GM21381 (cell line): Measurements from ENCODE around the gene VGLL4.

Source experiments
- ATAC-seq: cut with Tn5 transposase; IDR thresholded peaks from one replicate; pipeline ENCODE4 v1.9.1; 2021; ENCODE audit warnings: mild to moderate bottlenecking, moderate library complexity; ENCODE audit not compliant: unreplicated experiment

The VGLL4 gene

DNA sequence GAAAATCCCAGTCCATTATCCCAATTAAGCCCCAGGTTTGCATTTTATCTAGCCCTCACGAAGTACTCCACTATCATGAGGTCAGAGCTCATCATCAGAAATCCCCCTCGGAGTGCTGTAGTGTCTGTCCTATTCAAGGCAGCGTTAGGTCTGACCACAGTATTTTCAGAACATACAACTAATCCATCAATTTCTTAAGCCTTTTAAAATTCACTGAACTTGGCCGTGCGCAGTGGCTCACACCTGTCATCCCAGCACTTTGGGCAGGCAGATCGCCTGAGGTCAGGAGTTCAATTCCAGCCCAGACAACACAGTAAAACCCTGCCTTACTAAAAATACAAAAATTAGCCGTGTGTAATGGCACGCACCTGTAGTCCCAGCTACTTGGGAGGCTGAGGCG, 11.9 kb downstream of the VGLL4 start:
- no peak for ATAC-seq

DNA sequence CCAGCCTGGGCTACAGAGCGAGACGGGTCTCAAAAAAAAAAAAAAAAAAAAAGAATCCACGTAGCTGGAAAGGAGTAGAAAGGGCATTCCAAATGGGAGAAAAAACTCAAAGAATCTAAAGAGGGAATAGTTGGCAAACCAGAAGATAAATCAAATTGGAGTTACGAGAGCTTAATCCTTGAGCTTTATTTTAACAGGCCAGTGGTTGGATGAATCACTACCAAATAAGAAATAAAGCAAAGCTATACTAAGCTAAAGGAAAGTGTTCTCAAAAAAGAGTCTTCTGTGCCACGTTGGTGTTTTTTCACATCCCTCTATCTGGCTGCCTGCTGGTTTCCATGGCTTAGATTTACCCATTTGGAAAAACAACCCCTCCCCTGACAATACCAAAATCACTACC, 14.0 kb downstream of the VGLL4 start:
- no peak for ATAC-seq

DNA sequence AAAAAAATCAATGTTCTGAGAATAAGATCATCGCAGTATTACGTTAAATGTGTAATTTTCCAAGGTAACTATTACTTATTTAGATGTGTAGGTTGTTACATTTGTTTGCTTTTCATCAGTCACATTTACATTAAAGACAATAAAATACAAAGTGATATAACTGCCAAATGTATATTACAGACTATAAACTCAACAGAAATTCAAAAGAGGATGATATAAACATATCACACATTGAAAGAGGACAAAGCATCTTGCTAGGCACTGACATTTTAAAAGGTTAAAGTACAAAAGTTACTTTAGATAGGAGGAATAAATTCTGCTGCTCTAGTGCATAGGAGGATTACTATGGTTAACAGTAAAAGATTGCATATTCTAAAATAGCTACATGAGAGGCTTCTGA, 16.1 kb downstream of the VGLL4 start:
- no peak for ATAC-seq

DNA sequence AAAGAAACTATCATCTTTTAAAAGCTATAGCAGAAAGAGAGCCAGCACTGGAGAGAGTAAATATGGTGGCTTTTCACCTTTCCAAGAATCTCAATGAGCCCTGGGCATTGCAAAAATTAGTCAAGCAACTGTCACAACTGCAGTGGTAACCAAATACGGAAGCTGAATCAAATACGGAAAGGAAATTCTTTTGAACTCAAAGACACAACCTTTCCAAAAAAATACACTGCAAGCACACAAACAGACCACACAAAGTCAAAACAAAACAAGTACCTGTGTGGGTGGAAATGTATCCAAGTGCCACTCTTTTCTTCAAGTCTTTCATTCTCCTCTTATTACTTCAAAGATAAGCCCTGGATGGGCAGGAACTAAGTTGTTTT, 17.6 kb downstream of the VGLL4 start:
- peak; percentile 49 for ATAC-seq

DNA sequence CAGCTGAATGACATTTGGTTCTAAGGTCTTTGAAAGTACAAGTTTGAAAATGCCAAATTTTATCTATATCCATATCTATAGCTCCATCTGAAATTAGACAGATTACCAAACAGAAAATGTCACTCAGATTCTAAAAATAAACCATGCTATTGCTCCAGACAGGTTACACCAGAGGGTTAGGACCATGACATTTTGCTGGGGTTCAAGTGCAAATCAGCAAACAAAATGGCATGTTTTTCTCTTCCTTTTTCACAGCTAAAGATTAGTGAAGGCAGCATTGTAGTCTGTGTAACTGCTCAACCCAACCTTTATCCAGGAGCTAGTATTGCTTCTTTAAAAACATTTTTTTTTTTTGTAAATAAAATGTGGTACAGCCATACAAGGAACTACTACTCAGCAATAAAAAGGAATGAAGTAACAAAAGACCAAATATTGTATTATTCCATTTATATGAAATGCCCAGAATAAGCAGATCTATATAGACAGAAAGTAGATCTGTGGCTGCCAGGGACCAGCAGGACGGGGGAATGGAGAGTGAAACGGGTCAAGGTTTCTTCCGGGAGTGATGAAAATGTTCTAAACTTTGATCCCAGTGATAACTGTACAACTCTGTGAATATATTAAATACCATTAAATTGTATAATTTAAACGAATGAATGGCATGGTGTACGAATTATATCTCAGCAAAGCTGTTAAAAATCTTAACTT, 18.2 kb downstream of the VGLL4 start:
- ATAC-seq, result no peak

DNA sequence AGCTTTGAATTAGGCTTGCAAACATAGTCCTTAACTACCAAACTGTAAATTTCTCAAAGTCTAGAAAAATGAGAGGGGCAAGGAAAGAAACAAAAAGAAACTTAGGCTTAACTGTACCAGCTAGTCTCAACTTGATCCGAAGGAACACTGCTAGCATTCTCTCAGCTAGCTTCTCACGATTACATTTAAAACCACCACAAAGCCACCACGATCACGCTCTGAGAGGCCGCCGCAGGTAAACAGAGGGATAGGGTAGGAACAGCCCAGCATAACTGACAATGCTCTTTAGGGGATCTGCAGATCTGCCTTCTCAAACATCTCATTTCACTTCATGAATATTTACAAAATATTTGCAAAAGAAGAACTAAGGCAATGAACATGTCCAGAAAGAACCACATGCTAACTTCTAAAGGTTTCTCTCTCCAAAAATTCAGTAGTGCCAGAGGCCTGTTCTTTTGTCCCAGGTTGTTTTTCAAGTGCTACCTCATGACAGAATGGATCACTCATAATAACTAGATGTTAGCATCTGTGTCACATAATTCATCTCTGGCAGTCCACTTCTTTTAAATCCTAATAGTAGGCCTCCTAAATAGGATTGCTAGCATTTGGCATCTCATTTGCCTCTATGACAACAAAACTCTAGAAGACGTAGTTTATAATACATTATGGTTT, 18.9 kb downstream of the VGLL4 start:
- ATAC-seq, result no peak

DNA sequence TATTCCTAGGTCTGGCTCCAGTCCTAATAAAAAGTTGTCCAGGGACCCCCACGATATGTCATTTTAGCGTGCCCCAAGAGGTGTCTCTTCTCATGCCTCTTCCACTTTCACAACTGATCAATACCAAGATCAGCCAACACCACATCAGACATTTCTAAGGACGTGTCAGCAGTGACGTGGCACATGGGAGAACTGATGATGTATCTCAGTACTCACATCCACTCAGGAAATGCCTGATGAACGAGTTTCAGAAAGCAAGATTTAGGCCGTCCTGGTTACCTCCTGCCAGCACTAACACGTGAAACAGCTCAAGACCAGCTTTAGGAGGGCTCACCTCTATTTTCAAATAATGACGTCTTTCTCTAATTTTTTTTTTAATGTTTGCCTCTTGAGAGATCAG, 19.6 kb downstream of the VGLL4 start:
- ATAC-seq, result no peak

DNA sequence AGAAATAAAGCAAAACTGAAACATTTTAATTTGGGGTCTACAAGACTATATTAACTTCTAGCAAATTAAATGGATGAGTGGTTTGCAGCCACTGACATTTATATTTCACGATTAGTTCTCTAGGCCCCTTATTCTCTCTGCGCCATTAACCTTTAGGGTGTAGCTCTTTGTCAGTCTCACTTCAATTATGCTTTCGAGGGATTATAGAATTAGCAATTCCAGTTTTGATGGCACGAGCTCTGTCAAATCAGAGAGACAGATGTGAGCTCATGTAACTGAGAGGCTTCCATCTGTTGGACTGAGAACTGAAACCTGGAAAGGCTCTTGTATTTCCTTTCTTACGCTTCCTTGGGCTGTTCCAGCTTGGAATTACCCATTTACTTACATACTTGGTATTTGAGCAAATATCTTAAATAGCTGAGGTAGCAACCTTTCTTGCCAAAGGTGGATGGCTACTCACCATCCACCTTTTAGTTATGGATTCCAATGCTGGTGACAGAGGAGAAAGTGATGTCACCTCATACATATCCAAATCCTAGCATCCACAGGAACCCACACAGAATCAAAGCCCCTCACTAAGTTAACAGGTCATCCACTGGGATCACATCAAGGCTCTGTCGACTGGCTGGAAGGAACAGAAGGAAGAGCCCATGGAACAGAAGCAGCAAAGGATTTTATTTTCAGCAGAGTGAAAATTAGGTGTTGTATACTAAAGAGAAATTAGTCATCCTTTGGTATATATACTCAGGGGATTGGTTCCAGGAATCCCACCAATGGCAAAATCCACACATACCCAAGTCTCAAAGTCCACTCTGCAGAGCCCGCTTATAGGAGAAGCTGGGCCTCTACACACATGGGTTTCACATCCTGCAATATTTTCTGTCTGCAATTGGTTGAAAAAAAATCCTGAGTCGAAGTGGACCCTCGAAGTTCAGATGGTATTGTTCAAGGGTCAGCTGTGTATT, 20.8 kb downstream of the VGLL4 start:
- ATAC-seq, result no peak

DNA sequence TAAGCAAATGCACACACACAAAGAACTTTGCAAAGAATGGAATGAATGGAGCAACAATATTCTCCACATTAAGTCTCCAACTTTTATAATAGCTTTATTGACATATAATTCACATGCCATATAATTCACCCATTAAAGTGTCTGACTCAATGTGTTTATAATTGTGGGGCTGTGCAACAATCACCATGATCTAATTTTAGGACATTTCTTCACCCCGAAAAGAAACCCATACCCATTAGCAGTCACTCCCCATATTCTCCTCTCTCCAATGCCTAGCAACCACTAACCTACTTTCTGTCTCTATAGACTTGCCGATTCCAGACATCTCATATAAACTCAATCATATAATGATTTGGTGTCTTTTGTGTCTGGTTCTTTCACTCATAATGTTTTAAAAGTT, 22.6 kb downstream of the VGLL4 start:
- ATAC-seq, result no peak

DNA sequence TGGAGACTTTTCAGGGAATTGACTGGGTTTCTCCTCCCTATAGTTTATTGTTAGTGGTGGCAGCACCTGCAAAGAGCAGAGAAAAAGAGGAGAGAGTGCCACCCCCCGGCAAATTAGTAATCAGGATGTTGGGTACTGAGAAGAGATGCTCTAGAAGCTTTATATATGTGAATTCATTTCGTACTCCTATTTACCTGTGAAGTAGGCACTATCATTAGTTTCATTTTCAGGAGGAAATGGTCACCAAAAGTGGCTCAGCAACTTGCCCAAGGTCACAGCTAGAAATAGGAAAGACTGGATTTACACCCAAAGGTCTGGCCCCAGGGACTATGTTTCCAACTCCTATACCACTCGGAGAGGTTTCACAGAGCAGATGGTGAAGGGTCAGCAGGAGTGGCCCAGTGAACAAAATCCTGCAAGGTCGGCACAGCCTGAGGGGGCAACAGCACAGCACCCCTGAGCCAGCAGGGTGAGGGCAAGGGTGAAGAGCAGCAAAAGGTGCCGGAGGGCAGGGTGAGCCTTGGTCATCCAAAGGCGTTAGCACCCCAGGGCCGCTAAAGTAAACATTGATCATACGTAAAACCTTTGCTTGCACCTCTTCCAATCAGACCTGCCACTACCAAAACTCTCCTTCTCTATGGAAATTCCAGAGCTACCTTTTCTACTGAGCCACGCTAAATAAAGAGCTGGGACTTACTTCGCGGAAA, 23.6 kb downstream of the VGLL4 start:
- no peak for ATAC-seq

DNA sequence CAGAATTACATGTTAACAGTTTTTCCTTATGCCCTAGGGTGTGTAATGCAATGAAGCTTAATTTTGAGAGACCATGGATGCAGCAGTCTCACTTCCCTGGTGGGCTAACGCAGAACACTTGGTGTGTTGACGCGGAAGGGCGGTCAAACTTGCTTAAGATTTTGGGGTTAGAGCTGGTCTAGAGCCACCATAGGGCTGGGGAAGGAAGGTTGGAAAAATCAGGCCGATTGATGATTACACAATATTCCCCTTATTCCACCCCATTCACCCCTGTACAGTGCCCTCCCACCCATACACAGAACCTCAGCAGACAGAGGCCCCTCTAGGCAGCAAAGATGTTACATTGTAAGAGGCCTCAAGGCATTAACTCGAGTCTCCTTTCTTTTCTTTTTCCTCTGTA, 24.3 kb downstream of the VGLL4 start:
- no peak for ATAC-seq

DNA sequence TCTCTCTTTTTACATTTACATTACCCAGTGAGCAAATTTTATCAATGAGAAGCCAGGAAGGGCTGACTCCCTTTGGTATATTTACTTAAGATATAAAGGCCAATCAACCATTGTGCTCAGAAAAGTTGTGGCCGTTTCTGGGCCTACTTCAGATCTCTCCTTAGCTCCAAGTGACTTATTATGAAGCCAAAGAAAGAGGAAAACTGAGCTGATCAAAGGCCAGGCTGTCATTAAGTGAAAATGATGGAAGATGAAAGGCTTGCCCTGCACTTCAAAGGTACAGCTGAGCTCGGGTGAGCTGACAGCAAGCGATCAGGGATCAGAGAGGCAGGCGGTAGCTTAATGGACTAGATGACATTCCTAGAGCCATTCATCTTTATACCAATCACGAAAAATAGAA, 24.8 kb downstream of the VGLL4 start:
- no peak for ATAC-seq

DNA sequence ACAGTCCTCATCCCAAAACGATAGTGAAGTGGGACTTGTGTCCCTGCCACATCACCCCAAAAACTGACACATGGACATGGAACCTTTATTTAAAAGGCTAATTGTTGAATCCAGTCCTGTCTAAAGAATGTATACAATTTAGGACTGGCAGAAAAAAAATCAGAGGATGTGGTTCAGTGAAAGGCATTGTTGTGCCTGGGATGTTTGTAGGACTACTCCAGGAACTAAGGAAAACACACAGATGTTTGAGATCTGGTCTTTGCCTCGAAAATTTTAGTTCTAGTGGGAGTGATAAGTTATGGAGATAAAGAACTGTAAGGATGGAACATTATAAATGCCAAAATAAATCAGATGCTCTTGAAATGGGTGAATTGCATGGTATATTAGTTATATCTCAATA, 27.2 kb downstream of the VGLL4 start:
- no peak for ATAC-seq

DNA sequence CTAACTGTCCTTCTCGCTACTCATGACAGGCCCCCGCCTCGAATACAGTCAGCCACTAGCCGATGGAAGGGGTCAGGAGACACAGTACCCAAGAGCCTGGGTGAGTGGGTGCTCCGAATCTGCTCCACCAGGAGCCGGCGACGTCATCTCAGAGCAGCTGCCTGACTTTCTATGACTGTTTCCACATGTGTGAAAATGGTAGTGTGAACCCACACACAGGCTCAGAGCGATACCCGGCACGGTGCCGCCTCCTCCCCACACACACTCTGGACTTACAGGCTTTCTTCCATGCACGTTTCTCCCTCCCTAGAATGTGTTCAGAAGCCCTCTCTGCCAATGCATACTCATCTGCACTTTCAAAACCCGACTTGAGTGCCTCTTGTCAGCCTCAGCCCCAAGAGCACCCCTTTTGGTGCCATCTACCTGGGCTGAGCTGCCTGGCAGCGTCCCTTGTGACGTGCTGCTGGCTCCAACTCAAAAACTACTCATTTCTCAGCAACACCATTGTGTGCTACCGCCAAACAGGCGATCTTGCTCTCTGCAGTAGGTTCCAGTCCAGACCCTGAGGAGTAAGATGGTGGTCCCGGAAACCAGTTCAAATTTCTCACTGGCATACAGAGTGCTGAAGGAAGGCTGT, 29.7 kb downstream of the VGLL4 start:
- no peak for ATAC-seq

DNA sequence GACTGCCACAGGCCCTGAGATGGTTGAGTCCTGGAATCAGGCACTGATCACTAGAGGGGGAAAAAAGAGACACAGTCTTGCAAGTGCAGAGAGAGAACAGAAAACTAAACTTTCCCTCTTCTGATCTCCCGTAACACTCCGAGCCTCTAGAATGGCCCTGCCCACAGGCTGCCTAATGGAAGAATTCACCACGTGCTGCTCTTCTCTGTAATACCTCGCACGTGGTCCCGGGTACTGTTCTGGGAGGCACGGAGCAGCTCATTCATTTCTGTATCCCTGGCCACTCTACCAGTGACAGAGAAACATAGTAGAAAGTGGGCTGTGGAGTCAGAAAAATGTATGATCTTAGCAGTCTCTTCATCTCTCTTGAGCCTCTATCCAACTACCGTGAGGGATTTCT, 30.4 kb downstream of the VGLL4 start:
- no peak for ATAC-seq

DNA sequence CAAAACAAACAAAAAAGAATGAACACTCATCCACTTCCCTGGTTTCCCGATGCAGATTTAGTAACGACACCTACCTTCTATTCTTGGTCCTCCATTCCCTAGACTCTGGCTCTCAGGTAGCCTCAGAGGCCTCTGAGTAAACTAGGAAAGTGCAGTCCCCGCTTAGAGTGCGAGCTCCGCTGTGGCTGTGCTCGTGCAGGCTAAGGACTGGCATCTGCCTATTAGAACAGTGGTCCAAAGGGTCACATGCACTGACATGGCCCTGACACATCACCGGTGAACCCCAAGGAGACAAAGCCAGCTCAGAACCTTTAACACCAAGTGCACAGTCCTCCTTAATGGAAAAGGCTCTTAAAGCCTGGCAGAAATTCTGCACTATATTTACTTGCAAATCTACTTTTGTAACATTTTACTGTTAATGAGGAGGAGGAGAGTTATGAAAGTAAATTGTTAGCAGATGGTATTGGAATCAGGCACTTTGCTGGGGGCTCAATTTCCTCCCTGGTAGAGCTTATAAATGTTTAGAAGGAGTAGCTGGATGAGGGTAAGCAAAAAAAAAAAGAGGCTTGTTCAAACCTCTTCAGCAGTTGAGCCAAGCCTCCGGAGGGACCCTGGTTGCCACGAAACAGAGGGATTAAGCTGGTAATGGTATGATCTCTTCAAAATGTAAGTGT, 31.1 kb downstream of the VGLL4 start:
- ATAC-seq, result no peak

DNA sequence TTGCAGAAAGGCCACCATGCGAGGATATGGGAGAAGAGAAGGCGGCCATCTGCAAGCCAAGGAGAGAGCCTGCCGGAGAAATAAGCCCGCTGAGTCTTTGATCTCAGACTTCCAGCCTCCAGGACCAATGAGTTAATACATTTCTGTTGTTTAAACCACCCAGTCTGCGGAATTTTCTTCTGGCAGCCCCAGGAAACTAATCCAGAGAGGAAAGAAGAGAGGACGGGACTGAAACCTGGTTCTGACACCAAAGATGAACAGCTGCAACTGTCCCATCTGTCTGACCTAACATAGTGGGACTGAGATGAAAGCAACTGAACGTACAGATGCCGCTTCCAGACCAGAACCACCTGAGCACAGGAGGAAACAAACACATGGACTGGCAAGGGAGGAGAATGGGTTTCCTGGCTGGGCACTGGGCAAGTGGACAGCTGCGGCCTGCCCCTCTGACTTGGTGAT, 32.3 kb downstream of the VGLL4 start:
- ATAC-seq, result no peak

DNA sequence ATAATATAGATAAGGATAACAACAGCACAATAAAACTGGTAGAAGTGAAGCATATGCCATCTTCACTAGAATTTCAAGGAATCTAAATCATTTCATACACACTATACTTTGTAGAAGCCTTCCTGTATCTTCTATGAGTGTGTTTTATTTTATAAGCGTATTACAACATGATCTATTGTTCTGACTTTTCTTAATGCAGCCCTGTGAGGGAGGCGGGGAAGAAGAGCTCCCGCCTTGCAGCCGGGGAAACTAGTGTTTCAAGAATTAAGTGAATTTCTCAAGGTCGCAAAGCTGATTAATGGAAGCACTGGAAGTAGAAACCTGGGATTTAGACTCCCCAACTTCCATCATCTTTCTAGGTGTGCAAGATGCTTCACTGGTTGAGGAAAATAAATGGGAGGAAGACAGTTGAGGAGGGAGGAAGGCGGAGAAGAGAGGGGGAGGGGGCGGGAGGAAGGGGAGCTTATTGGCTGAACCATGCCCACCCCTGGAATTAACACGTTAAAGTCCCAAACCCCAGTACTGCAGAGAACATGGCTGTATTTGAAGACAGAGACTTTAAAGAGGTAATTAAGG, 32.9 kb downstream of the VGLL4 start:
- no peak for ATAC-seq

DNA sequence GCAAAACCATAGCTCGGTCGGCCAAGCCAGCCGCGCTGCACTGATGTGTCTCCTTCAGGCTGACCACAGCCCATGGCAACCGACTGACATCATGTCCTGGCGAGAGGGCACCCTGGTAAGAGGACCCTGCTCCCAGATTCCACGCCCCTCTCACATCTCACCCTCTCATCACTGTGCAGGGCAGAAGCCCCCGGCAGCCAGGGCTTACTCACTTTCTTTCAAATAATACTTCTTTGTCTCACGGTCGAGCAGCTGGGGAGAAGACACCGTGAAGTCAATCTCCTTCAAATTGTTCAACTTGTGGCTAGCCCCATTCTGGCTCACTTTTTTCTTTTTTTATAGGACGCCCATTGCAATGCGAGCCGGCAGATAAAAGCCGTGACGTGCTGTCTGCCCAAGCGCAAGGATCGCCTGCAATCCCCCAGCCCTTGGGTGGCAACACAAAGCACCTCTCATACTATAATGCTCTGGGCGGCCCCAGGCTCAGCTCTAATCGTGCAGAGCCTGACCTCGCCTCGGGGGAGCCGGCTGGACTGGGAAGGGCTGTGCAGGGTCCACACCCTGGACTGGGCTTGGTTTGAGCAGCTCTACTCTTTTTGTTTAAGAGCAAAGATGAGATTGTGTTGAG, 33.6 kb downstream of the VGLL4 start:
- no peak for ATAC-seq
